NCI-H2081 (cell line): ENCODE results near the gene SLC5A11.
"Not testable (repeated sequence)": the region's sequence is repeated elsewhere in the genome, so short reads cannot be mapped to it uniquely, and the experiment has no call there.

Experiments used
- DNase-seq, 2 experiments: peaks; one replicate each; lab custom pipeline; 2025; lab: John Stamatoyannopoulos, UW

The SLC5A11 gene

DNA sequence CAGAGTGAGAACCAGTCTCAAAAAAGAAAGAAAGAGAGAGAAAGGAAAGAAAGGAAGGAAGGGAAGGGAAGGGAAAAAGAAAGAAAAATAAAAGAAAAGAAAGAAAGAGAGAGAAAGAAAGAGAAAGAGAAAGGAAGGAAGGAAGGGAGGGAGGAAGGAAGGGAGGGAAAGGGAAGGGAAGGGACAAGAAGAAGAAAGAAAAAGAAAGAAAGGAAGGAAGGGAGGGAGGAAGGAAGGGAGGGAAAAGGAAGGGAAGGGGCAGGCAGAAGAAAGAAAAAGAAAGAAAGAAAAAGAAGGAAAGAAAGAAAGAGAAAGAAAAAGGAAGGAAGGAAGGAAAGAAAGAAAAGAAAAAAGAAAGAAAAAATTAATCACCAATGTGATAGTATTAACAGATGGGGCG lies 15.7 kb downstream of the SLC5A11 start:
- DNase-seq, result no peak

DNA sequence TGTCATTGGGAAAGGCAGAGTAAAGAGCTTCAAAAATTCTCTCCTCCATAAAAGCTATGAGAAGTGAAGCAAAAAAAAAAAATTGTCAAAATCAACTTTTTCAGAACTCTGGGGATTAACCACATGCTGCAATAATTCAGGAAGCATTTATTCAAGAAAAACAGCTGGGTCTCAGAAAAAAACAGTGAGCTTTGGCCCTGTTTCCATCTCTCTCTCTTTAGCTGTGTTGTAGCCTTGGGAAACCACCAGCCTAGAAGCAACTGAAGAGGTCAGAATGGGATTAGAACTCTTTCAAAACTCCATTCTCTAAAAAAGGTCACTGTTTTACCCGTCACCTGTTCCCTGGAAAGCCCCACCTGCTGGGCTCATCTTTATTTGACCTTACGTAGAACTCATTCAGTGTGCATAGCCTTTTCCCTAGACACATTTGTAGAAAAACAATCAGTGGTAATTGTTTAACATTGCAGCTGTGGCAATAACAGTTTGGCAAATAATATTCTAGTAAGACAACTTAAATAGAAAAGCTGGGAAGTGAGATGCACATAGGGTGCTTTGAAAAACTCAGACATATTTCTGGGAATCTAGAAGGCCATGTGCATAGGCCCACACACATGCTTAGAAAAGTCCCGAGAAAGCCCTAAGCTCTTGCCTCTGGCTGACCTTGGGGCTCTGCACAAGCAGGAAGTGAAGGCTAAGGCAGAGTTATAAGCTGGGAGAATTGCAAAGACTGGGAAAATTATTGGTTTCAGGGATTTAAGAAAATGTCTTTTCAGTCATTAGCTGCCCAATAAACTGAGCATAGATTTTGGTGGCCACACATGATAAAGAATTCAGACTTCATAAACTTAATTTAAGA lies 18.0 kb downstream of the SLC5A11 start:
- peak; percentile 1 to 53 for DNase-seq

DNA sequence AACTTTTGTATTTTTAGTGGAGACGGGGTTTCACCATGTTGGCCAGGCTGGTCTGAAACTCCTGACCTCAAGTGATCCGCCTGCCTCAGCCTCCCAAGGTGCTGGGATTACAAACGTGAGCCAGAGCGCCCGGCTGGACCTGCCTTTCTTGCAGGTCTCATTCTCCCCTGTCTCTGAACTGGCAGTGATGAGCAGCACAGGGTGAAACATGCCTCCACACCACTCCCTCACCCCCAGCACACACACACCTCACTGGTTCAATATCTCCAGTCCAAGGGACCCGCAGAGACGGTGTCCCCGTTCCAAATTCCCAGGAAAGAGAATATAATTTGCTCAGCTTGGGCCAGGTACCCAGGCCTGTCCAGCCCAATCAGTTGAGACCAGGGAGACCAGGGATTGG lies 23.3 kb downstream of the SLC5A11 start:
- no peak for DNase-seq

DNA sequence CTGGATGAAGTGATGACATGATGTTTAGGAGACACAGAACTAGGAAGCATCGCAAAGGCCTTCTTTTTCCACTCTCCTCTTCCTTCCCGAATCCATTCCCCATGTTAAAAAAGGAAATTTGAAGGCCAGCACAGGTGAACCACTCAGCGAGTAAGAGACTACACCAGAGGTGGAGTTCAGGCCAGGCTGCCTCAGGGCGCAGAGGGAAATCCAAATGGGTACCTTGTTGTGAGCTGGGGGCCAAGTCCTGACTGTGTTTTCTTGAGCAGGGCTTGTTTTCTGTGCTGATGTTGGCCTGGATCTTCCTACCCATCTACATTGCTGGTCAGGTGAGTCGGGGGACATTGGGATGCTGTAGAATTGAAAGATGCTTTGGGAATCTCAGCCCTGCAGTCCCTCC lies 26.1 kb downstream of the SLC5A11 start:
- DNase-seq, result no peak

DNA sequence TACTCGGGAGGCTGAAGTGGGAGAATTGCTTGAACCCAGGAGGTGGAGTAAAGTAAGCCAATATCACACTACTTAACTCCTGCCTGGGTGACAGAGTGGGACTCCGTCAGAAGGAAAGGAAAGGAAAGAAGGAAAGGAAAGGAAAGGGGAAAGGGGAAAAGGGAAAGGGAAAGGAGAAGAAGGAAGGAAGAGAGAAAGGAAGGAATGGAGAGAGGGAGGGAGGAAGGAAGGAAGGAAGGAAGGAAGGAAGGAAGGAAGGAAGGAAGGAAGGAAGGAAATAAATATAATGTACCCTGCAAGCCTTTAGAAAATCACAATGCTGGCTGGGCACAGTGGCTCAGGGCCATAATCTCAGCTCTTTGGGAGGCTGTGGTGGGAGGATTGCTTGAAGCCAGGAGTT lies 27.3 kb downstream of the SLC5A11 start:
- no peak for DNase-seq

DNA sequence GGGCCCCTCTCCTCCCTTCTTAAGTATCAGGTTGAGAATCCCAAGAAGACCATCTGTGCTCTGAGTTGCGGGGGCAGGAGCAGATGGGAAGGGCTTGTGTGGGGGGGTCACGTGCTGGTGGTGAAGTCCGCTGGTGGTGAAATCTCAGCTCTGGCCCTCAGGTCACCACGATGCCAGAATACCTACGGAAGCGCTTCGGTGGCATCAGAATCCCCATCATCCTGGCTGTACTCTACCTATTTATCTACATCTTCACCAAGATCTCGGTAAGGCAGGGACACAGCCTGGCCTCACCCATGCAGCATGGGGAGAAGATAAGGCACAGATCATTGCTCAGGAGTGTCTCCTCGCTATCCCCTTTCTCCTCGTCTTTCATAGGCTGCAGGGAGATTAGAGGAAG lies 29.7 kb downstream of the SLC5A11 start:
- no peak for DNase-seq

DNA sequence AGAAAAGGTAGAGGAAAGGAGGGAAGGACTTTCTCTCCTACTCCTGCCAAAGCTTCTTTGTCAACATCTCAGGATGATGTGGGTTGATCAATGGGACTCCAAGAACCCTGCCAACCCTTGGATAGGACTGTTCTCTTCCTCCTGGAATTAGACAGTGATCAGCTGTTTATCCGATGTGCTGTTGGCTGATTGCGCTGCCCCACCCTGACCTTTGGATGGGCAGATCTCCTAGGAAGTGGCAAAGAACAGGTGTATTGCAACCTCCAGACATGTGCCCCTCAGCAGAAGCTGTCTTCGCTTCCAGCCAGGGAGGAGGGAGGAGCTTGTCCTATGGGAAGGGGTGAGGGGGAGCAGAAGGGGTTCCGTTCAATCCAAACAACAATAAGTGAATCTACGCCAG lies 30.5 kb downstream of the SLC5A11 start:
- no peak for DNase-seq

DNA sequence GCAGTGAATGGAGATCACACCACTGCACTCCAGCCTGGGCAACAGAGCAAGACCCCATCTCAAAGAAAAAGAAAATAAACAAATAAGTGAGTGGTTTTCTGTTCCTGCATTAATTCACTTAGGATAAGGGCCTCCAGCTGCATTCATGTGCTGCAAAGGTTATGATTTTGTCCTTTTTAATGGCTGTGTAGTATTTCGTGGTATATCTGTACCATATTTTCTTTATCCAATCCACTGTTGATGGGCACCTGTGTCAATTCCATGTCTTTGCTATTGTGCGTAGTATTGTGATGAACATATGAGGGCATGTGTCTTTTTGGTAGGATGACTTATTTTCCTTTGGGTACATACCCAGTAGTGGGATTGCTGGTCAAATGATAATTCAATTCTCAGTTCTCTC lies 33.9 kb downstream of the SLC5A11 start:
- no peak for DNase-seq

DNA sequence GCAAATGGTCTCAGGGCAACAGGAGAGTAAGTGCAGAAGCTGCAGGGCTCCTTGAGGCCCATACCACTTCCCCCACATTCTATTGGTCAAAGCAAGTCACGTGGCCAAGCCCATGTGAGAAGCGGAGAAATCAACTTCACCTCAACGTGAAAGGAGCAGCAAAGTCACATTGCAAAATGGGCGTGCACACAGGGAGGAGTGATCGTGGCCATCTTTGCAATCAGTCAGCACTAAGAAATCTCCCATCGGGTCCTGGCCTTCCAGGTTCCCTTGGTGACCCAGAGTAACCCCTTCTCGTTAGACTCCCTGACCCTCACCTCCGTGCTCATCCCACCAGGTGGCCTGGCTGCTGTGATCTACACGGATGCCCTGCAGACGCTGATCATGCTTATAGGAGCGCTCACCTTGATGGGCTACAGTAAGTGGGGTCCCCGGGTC lies 38.0 kb downstream of the SLC5A11 start:
- DNase-seq, result no peak

DNA sequence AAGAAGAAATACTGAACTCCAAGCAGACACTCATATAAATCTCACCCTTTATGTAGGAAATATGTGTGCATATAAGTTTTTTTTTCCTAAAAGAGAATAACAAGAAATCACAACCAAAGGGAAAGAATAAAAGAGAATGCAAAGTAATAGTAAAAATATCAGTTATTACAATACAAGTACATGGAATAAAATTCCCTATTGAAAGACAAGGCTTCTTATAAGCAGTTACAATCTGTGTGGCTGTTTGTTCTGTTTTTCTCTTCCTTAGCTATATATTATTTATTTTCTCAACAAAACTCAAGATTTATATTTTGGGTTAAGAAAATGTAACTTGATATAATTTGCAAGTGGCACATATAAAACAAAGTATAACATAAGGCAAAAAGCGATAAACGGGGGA lies 41.7 kb downstream of the SLC5A11 start:
- DNase-seq, result no peak

DNA sequence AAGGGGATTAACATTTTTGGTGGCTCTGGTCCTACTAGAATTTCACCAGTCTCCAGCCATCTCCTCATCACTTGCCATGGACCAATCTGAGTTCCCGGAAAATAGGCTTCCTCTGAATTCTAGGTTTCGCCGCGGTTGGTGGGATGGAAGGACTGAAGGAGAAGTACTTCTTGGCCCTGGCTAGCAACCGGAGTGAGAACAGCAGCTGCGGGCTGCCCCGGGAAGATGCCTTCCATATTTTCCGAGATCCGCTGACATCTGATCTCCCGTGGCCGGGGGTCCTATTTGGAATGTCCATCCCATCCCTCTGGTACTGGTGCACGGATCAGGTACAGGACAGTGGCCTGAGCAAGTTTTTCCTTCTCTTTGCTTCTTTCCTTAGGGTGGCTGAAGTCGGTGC lies 45.0 kb downstream of the SLC5A11 start:
- DNase-seq, result no peak

DNA sequence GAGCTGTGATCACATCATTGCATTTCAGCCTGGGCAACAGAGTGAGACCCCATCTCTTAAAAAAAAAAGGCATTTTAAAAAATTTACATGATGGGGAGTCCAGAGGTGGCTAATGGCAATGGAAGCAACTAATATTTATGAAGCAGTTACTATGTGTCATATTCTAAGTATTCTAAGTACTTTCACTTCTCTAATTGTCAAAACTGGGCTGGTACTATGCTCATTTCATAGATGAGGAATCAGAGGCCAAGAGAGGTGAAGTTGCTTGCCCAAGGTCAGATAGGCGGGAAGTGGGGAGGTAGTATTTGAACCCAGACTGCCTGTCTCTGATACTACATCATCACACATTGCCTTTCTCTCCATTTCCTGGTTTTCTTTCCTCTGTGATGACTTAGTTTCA lies 50.7 kb downstream of the SLC5A11 start:
- DNase-seq, result no peak

DNA sequence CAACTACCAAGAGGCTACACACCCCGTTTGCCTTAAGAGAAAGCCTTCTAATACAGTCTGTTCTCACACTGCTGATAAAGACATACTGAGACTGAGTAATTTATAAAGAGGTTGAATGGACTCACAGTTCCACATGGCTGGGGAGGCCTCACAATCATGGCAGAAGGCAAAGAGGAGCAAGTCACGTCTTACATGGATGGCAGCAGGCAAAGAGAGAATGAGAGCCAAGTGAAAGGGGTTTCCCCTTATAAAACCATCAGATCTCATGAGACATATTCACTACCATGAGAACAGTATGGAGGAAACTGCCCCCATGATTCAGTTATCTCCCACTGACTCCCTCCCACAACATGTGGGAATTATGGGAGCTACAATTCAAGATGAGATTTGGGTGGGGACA lies 51.8 kb downstream of the SLC5A11 start:
- DNase-seq, result not testable (repeated sequence)

DNA sequence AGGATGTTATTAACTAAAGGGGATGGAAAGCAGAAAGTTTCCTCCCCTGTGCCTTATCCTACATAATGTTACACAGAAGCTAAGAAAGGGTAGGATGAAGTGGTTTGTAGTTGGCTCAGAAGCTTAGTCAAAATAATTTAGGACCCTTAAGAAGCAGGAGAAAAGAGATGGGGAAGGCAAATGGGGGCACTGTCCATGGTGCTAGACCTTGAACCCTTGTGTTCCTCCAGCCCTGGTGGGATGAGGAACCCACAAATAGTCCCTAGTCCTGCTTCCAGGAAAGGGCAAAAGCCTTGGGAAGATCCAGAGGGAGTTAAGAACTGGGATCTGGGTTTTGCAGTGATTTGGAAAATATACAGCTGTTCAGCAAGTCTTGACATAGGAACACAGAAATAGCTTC lies 54.5 kb downstream of the SLC5A11 start:
- no peak for DNase-seq

DNA sequence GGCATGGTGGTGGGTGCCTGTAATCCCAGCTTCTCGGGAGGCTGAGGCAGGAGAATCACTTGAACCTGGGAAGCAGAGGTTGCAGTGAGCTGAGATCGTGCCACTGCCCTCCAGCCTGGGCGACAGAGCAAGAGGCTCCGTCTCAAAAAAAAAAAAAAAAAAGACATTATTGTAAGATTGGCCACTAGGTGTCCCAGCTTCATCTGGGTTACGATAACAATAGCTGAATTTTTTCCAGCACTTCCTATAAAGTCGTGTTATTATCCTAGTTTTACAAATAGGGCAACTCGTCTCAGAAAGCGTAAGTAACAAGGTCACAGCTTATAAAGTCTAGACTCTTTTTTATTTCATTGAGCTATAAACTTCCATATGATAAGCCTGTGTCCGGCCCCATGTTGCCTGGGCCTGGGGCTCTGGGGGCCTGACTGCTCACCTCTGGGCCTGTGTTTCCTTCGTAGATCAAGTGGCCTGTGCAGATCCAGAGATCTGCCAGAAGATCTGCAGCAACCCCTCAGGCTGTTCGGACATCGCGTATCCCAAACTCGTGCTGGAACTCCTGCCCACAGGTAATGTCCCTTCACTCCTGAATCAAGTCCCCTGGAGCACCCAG lies 60.5 kb downstream of the SLC5A11 start:
- no peak for DNase-seq

DNA sequence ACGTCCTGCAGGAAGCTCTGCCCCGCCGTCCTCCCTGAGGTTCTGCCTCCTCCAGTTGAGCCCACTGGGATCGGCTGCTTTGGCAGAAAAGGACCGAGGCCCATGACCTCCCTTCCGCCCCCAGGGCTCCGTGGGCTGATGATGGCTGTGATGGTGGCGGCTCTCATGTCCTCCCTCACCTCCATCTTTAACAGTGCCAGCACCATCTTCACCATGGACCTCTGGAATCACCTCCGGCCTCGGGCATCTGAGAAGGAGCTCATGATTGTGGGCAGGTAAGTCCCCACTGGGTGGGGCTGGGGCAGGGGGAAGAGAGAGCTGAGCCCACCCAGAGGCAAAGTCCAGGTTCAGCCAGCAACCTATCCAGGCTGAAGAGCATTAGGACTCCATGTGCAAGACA lies 61.1 kb downstream of the SLC5A11 start:
- no peak for DNase-seq

DNA sequence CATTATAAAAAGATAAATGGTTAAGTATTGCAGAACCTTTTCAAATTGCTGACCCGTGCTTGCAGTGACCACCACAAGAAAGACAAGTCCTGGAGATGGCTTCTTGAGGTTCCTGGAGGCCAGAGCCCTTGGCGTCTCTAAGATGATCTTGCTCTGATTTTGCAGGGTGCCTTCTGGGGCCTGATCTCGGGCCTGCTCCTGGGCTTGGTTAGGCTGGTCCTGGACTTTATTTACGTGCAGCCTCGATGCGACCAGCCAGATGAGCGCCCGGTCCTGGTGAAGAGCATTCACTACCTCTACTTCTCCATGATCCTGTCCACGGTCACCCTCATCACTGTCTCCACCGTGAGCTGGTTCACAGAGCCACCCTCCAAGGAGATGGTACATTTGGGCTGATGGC lies 63.0 kb downstream of the SLC5A11 start:
- DNase-seq, result no peak

DNA sequence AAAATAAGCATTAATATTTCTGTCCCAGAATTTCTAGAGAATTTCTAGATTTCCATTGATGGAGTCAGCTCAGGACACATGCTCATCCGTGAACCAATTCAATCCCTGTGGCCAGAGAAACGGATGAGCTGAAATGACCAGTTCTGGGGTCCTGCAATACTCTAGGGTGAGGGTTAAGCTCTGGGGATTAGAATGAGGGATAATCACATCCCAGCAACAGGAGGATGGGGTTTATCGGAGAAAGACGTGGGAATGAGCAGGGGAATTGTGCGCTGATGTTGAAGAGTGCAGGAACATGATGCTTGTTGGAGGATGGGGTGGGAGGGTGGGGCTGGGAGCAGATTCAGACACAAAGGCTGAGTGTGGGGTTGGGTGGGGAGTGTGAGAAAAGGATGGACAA lies 64.1 kb downstream of the SLC5A11 start:
- DNase-seq, result no peak

DNA sequence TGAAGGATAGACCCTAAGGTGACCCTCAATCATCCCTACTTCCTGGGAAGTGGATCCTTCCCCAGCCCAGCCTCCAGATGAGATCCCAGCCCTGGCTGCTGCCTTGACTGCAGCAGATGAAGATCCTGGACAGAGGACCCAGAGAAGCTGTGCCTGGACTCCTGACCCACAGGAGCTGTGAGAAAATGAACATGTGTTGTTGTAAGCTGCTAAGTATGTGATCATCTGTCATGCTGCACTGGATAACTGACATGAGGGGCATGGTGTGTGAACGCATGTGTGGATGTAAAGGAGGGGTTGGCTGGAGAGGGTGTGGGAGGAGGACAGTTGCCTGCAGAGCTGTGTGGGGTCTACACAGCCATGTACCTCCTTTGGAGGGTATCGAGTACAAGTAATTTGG lies 69.3 kb downstream of the SLC5A11 start:
- DNase-seq, result no peak

DNA sequence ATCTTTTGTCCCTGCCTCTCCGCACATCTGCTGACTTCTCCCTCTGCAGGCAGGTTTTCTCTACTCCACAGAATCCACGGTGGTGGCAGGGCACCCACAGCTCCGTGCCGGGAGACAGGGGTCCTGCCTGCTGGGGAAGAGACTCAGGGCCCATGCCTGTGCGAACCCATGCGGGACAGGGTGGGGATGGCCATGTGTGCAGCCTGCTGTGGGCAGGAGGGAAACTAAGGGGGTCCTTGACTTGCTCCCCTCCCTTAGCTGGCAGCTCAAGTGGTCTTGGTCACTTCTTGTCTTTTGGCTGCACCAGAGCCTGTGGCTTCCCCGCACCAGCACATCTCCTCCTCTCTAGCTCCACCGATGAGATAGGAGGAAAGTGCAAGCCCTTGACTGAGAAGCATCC lies 69.8 kb downstream of the SLC5A11 start:
- no peak for DNase-seq

DNA sequence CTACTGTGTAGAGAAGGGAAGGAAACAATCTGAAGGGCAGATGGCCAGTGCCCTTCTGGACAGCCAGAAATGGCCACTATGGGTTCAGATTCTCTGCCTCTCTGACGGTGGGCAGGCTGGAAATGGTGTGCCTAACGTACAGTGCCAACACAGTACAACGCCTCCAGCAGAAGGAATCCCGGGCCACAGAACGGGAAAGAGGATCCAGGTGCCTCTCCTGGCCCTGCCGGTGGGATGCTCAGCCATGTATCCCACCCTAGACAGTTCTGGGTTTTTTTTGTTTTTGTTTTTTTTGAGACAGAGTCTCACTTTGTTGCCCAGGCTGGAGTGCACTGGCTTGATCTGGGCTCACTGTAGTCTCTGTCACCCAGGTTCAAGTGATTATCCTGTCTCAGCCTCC lies 71.5 kb downstream of the SLC5A11 start:
- DNase-seq, result no peak

DNA sequence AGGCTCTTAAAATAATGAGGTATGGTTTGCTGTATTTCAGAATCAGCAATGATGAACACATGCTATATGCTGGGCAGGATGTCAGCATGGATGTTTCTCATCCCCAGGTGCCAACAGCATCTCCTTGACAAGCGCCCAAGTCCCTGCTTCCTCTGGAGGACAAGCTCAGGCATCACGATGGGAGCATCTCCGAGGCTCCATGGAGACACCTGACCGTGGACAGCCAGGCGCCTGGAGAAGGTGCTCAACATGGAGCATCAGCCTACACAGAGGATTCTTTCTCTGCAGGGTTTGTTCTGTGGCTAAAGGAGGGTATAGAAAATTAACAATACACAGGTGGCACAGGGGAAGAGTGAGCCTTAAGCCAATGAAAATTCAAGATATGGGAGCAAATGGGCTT lies 72.1 kb downstream of the SLC5A11 start:
- DNase-seq, result no peak

DNA sequence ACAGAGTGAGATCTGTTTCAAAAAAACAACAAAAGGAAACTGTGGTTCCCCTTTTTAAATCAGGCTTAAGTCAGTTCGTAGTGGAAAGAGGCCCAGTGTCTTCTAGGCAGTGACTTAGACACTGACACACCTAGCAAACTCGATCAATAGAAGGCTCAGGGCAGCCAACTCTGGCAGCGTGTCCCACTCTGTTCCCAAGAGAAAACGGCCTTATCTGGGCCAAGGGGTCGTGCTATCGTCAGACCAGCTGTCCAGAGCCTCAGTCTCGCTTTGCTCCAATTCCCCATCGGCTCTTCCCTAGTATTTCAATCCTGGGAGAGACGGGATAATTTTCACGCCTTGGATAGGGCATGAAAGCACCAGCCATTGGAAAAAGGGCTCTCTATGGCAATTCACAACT lies 72.9 kb downstream of the SLC5A11 start:
- DNase-seq, result no peak

DNA sequence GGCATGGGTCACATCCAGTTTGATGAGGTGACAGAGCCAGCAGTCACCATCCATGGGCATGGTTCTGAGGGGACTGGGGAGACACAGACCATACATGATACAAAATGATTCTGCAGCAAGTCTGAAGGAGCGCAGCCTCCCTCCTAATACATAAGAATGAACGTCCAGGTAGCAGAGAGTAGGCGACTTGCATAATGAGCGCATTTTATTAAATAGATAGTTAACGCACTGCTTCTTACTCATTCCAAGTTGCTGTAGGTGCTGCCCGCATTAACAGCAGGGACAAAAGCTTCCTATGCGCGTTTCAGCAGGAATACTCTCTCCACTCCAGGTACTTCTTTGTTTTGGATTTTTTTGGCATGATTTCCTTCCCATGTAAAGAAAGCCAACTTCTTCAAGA lies 73.8 kb downstream of the SLC5A11 start:
- no peak for DNase-seq
